HG03139 (cell line): Measurements from ENCODE around the gene EFL1.
A peak's percentile ranks its signal among the peaks of the same experiment; 100 is the strongest.

ENCODE experiments used
- ATAC-seq: cut with Tn5 transposase; IDR thresholded peaks from one replicate; pipeline ENCODE4 v1.9.1; 2021; ENCODE audit not compliant: unreplicated experiment

EFL1 gene

GRCh38 chr15:82126346-82126745, 136.2 kb downstream of the EFL1 start:
- ATAC-seq: no peak

DNA sequence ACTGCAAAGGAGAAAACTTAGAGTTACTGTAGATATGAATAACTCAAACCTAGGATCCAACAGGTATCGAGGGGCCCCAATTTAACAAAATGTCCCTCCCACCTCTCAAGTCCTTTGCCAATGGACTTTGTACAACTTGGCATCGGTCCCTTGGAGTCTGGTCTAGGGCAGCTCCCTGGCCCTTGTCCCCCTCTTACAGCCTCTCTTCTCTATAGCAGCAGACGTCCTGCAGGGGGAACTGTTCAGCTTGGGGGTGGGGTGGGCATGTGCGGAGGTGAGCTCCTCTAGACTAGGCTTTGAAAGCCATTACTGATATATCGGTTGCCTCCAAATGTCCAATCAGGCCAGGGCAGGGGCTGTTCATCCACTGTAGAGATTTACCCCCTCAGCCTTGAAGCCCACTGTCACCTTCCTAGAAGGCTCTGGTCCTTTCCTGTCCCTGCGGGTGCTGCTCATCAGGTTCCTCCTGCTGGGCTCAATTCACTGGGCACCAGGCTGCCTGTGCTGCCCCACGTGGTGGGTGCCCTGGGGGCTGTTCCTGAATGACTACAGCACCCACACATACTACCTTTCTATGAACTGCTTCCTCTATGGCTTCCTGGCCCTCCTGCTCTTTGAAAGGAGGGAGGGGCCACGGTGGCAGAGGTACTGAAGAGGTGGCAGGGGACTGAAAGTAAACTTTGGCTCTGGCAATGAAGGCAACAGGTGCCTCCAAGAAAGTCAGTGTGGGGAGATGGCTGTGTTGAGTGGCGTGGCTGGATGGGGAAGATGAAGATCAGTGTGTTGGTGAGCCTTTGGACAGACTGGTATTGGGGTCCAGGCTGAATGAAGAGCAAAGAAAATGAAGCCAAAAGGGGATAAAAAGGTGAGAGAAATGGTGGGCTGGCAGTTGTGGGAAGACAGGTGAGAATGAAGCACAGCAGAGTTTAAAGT, 137.9 kb downstream of the EFL1 start:
- ATAC-seq: no peak

DNA sequence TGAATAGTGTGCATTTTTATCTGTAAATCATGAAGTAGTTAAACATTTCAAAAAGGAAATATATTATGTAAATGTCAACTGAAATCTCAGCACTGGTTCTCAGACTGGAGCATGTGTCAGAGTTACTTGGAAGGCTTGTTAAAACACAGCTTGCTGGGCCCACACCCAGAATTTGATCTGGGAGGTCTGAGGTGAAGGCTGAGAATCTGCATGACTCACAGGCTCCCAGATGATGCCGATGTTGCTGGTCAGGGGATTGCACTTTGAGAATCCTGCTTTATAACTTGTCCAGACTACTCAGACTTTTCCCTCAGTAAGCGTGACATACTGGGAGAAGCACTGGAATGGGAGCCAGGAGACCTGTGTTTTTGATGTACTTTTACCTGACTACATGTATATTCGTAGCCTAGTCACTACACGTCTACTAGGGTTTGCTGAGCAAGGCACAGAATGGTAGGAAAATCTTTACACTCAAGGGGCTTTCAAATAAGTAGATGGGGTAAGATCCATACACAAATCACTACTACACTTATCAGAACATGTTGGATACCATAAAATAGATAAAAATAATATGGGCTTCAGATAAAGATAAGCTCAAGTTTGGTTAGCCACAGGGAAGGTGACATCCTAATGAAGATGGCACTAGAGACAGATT, 139.7 kb downstream of the EFL1 start:
- ATAC-seq: no peak

DNA sequence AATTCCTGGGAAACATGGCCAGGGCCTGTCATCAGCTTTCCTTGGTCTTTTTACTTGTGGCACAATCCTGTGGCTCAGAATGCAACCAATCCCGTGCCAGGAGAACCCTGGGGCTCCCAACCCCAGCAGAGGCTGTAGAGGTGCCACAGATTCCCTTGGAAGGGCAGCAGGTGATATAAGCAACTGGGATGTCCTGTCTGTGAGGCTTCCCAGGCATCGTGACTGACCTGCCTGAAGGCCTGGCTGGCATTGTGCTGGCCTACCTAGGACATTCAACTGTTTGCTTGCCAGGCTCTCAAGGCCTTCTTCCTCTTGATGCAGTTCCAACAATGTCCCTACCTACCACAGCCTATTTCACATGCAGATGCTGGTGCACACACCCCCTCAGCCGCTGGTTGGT, 144.5 kb downstream of the EFL1 start:
- no peak for ATAC-seq

DNA sequence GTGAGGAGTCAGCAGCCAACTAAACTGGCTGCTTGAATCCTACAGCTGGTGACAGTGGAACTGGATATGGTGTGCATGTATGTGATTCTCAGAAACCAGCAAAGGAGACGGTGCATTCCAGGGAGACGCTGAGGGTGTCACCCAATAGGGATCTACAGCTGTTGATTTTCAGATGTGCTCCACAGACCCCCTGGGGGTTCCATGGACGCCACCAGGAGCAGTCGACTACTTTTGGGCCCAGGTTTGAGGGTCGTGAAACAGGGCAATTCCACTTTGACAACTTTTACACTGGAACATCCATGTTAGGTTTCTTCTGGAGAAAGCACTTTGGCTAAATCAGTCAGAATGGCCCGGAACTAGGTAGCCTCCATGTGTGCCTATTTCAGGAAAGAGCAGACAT, 145.2 kb downstream of the EFL1 start:
- ATAC-seq: no peak

- no peak for ATAC-seq
These were observed 147.9 kb downstream of the EFL1 start for GRCh38 chr15:82114660-82115059.

GRCh38 chr15:82113106-82113715, 149.3 kb downstream of the EFL1 start:
- no peak for ATAC-seq

DNA sequence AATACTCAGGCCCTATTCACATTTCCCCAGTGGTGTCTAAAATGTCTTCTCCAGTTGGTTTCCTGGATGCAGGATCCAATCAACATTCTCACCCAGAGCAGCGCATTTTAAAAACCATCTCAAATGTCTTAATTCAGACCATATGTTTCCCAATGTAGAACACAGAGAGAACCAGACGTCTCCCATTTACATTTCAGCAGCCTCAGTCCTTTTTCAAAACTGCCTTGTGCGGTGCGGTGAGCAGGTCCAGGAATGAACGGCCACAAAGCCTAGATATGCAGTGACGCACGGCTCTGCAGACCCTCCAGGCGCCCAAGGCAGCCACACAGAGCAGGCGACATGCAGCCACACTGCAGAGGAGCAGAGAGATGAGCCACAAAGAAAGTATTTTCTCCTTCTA, 150.6 kb downstream of the EFL1 start:
- no peak for ATAC-seq

- ATAC-seq: no peak
These were observed 152.4 kb downstream of the EFL1 start for GRCh38 chr15:82110144-82110543.

DNA sequence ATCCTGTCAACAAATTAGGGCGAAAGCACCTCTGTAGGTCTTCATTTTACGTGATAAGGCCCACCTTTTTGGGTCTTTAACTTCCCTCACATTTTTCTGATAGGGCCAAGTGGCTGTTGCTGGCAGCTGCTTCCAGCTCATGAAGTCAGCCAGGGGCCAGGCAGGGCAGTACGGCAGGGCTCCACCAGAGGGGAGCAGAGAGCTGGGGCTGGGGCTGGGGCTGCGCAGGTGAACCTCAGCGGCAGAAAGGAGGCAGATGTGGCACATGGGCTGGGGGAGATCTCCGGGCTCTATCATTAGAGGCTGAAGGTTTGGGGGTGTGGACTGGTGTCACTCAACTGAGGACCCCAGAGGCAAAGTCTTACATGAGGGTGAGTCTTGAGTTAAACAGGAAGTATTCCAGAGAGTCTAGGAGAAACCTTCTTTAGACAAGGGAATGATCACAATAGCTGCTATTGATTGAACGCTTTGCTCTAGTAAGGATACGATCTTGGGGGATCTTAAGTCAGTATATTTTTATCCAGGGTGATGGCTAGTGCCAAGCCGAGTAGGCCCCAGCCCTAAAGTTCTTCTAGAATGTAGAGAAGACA, 153.9 kb downstream of the EFL1 start:
- ATAC-seq: peak; percentile 89

- no peak for ATAC-seq
These were observed 155.9 kb downstream of the EFL1 start for GRCh38 chr15:82106679-82107078.

- no peak for ATAC-seq
These were observed 156.9 kb downstream of the EFL1 start for GRCh38 chr15:82105451-82106215.

DNA sequence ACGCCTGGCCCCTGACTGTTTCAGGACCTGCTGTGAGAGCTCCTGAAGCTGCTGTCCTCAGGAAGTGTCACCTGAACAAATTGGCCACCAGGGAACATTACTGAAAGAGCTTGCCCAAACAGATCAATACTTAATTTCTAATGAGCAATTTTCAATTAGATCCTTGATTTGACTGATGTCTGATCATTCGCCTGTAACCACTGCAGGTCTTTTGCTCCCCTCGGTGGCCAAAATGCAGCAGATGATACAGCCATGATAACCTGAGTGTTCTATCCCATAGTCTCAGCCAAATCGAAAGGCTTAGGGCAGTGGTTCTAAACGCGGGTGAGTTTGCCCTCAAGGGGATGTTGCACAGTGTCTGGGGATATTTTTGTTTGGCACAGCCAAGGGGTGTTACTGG, 159.1 kb downstream of the EFL1 start:
- no peak for ATAC-seq

GRCh38 chr15:82100111-82100929, 162.2 kb downstream of the EFL1 start:
- ATAC-seq: no peak

- no peak for ATAC-seq
These were observed 163.9 kb downstream of the EFL1 start for GRCh38 chr15:82098674-82099073.

GRCh38 chr15:82095803-82096202, 166.7 kb downstream of the EFL1 start:
- no peak for ATAC-seq

- ATAC-seq: no peak
These were observed 168.7 kb downstream of the EFL1 start for GRCh38 chr15:82093774-82094211.

- no peak for ATAC-seq
These were observed 169.2 kb downstream of the EFL1 start for GRCh38 chr15:82093325-82093724.

DNA sequence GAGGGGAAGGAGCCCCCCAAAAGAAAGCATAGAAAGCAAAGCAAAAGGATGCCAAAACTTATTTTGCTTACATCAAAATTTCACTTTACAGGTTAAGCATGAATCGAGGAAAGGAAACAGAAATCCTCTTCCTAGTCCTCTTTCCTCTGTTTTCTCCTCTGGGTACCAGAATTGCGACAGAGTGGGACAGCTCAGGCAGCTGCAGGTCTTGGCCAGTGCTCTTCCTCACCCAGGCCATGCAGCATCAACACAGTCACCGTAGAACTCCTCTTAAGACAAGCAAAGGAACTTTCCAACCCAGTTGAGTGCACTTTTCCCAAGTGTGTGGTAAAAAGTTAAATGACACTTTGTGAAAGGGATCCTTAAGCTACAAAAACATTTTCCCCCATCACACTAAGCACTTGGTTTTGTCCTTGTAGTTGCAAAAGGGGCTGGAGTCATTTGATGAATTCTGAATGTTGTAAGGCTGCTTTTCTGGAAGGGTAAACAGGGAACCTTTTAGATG, 170.8 kb downstream of the EFL1 start:
- ATAC-seq: no peak
